Measurements from ENCODE around the gene C22orf23. TPM values are rescaled to one million over a fixed set of nuclear protein-coding genes. Genes with fewer than 3 reads are reported as not detected.

The C22orf23 gene
- total and polyA plus RNA-seq, 2 of the 13 experiments (the other 11 are each of a cell fraction or from before 2014, with no cell fraction given): 0.21 to 0.24 TPM

- TF ChIP-seq ZNF563 (CRISPR knock-in tag; IDR thresholded peaks at IDR 0.05) (no peak), ONECUT2 (CRISPR knock-in tag; IDR thresholded peaks at IDR 0.05) (no peak), U2AF2 (IDR thresholded peaks at IDR 0.05; ENCODE audit: low read depth, low read length) (no peak), PLRG1 (conservative IDR thresholded peaks at IDR 0.05) (no peak), KDM1A (CRISPR knock-in tag; IDR thresholded peaks at IDR 0.05) (no peak), ERF (CRISPR knock-in tag; IDR thresholded peaks at IDR 0.05) (no peak), FOXC1 (CRISPR knock-in tag; IDR thresholded peaks at IDR 0.05; ENCODE audit: borderline replicate concordance) (0 out of 2 replicates have a peak, but pooled peaks have one; percentile 50), ZNF136 (CRISPR knock-in tag; IDR thresholded peaks at IDR 0.05; ENCODE audit: low read depth) (no peak), ZBTB38 (CRISPR knock-in tag; IDR thresholded peaks at IDR 0.05) (no peak), ARHGAP35 (CRISPR knock-in tag; IDR thresholded peaks at IDR 0.05; ENCODE audit: borderline replicate concordance) (0 out of 2 replicates have a peak, but pooled peaks have one; percentile 49)
- TF ChIP-seq, protein P1, sequence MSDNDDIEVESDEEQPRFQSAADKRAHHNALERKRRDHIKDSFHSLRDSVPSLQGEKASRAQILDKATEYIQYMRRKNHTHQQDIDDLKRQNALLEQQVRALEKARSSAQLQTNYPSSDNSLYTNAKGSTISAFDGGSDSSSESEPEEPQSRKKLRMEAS (IDR thresholded peaks at IDR 0.05): 0 out of 2 replicates have a peak, but pooled peaks have one; percentile 14
These were observed 46.1 kb downstream of the C22orf23 start (continued) for GRCh38 chr22:37907036-37907954.

DNA sequence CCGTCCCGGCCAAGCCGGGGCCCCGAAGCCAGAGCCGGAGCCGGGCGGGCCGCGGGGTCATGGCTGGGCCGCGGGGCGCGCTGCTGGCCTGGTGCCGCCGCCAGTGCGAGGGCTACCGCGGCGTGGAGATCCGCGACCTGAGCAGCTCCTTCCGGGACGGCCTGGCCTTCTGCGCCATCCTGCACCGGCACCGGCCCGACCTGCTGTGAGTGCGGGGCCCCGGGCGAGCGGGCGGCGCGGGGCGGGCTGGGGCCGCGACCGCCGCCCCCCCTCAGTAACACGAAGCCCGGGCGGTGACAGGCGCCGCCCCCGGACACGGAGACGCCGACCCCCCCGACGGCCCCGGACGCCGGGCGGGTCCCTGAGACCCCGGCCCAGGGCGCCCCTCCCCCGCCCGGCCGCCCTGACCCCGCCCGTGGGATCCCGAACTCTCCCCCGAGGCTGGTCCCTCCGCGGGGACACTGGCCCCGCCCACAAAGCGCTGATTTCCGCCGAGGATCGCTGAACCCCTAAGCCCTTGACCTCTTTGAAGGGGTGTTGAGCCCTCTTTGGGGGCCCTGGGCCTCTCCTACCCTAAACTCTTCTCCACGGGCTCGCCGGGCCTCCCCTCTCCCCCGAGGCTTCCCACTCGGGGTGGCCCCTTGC lies 46.9 kb downstream of the C22orf23 start:
- H3K27me3 ChIP-seq (ENCODE audit: control insufficient read depth in 1 of 2, insufficient read depth in 2 of 2, low read length in 2 of 2): no peaks in the 10 kb centered on the region
- DNase-seq (ENCODE audit: low spot score): no peak
- H4K20me1 ChIP-seq (ENCODE audit: insufficient read depth, low read length): no peaks in the 10 kb centered on the region
- CTCF ChIA-PET (ENCODE audit: low intra/inter-chr PET ratio, low total read pairs): interaction anchor here (1.6 kb wide), 1 partner anchor 19 kb away, joined by 3 read pairs; no protein-coding TSS in a partner anchor
- ATAC-seq: peak; percentile 7; the same call in 1 of the 3 replicates
- POLR2A ChIA-PET: interaction anchor here (0.8 to 6.0 kb wide), 9 partner anchors 9 to 103 kb away, joined by 3 to 69 read pairs (median 6); partner anchors contain the start of genes ANKRD54 and GCAT
- peak overlapping the region; percentile 78 for H3K9ac ChIP-seq (ENCODE audit: insufficient read depth, low read depth, low read length)
- intact Hi-C loops (cut with micrococcal nuclease; ENCODE audit: unreplicated experiment): loop anchor here (1.0 kb wide), 1 partner anchor 24 kb away; no protein-coding TSS in a partner anchor
- no TSS peak for BruUV-seq (replicated peaks)
- peak overlapping the region; percentile 95 for H3K4me2 ChIP-seq (ENCODE audit: low read depth, low read length)
- H3K79me2 ChIP-seq (ENCODE audit: insufficient read depth, low read length): peaks cover 8% of the 10 kb centered on the region
- H3K27ac ChIP-seq (ENCODE audit: extremely low read length, insufficient read depth, low read length): peak overlapping the region; percentile 26
- H3K4me1 ChIP-seq (ENCODE audit: insufficient read depth, low read length): peaks cover 28% of the 10 kb centered on the region
- peak overlapping the region; percentile 75 to 87 (median 77) for H3K4me3 ChIP-seq (replicated peaks in 1 of 3; ENCODE audit: insufficient read depth in 1 of 3, low read depth in 2 of 3, low read length in 3 of 3)
- 0% methylated on average over 7 of the region's 75 CpGs for WGBS (ENCODE audit: low lambda C conversion rate)
- in situ Hi-C loops (cut with HindIII; ENCODE audit: extremely low pct_ligation_motif_present, low pct_unique_long_range_greater_than_20kb): no loop called here
- no peaks in the 10 kb centered on the region for H3K9me3 ChIP-seq (ENCODE audit: low read length)
- H2AFZ ChIP-seq (ENCODE audit: low read length): no peak overlapping the region
- no peaks in the 10 kb centered on the region; a peak in 1 of 5 replicates for H3K36me3 ChIP-seq (replicated peaks in 1 of 2; ENCODE audit: control insufficient read depth in 1 of 2, insufficient read depth in 2 of 2, low read length in 2 of 2)
- no peak for FAIRE-seq
- no peak for TF ChIP-seq ZNF121 (CRISPR knock-in tag; IDR thresholded peaks at IDR 0.05)
- 0 out of 2 replicates have a peak, but pooled peaks have one; percentile 13 for TF ChIP-seq SIN3A (IDR thresholded peaks at IDR 0.05; ENCODE audit: borderline replicate concordance, low read depth, low read length)
- TF ChIP-seq, protein P2, sequence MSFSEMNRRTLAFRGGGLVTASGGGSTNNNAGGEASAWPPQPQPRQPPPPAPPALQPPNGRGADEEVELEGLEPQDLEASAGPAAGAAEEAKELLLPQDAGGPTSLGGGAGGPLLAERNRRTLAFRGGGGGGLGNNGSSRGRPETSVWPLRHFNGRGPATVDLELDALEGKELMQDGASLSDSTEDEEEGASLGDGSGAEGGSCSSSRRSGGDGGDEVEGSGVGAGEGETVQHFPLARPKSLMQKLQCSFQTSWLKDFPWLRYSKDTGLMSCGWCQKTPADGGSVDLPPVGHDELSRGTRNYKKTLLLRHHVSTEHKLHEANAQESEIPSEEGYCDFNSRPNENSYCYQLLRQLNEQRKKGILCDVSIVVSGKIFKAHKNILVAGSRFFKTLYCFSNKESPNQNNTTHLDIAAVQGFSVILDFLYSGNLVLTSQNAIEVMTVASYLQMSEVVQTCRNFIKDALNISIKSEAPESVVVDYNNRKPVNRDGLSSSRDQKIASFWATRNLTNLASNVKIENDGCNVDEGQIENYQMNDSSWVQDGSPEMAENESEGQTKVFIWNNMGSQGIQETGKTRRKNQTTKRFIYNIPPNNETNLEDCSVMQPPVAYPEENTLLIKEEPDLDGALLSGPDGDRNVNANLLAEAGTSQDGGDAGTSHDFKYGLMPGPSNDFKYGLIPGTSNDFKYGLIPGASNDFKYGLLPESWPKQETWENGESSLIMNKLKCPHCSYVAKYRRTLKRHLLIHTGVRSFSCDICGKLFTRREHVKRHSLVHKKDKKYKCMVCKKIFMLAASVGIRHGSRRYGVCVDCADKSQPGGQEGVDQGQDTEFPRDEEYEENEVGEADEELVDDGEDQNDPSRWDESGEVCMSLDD (CRISPR knock-in tag; IDR thresholded peaks at IDR 0.05; ENCODE audit: borderline replicate concordance): peak; percentile 70; the same call in 1 of the 2 replicates
- TF ChIP-seq AGO2 (optimal IDR thresholded peaks at IDR 0.05; ENCODE audit: low read depth, low read length): peak; percentile 41
- TF ChIP-seq MXD4 (CRISPR knock-in tag; IDR thresholded peaks at IDR 0.05): peak; percentile 13; the same call in 1 of the 2 replicates

All from HepG2 (cell line).